Measurements from ENCODE around the gene ZFAND5.

DNA sequence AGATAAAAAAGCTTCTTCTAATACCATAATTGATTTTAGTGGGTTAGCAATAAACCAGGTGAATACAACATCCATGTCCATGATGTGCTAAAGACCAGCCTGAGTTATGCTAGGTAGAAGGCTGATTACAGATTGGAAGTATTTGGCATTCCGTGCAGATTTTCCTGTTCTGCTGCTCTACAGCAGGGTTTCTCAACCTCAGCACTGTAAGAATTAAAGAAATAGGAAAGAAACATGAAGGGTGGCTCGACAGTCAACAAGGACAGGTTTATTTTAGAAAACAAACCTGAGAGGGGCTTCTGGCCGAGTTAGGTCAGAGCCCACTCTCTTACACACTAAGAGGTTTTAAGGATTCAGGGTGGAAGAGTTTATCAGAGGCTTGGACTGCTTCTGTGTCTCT is 42.3 kb downstream of the ZFAND5 start:
- TF ChIP-seq, protein P1, sequence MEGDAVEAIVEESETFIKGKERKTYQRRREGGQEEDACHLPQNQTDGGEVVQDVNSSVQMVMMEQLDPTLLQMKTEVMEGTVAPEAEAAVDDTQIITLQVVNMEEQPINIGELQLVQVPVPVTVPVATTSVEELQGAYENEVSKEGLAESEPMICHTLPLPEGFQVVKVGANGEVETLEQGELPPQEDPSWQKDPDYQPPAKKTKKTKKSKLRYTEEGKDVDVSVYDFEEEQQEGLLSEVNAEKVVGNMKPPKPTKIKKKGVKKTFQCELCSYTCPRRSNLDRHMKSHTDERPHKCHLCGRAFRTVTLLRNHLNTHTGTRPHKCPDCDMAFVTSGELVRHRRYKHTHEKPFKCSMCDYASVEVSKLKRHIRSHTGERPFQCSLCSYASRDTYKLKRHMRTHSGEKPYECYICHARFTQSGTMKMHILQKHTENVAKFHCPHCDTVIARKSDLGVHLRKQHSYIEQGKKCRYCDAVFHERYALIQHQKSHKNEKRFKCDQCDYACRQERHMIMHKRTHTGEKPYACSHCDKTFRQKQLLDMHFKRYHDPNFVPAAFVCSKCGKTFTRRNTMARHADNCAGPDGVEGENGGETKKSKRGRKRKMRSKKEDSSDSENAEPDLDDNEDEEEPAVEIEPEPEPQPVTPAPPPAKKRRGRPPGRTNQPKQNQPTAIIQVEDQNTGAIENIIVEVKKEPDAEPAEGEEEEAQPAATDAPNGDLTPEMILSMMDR (conservative IDR thresholded peaks at IDR 0.05) = no peak
- no peak for TF ChIP-seq EZH2 (IDR thresholded peaks at IDR 0.05; ENCODE audit: low read depth)
